H1 (cell line): Measurements from ENCODE around the gene SPEF2. TPM values are rescaled to one million over a fixed set of nuclear protein-coding genes. Genes with fewer than 3 reads are reported as not detected.

Experiments used
- ATF2 ChIP-seq: IDR thresholded peaks from 2 replicates; pipeline ENCODE4 v1.6.1; 2012; ENCODE audit warnings: low read length, inconsistent platforms
- RAD21 ChIP-seq, 2 experiments: IDR thresholded peaks in 1 of 2; conservative IDR thresholded peaks in 1 of 2; 2 replicates each; pipeline ENCODE4 v1.6.1; 2011; ENCODE audit warnings: low read depth in 2 of 2, low read length in 2 of 2, improper control_type of control experiment in 1 of 2, inconsistent platforms in 1 of 2, mild to moderate bottlenecking in 1 of 2, moderate library complexity in 1 of 2
- polyA plus RNA-seq, 7 experiments: library from polyadenylated mRNA; depleted of rRNA in 3 of 7; stranded (reverse) in 5 of 7; unstranded in 2 of 7; fragments of >200 nt in 5 of 7; fragments of 200-250 nt in 2 of 7; gene quantifications; 1 replicate in 5 of 7; 2 replicates in 1 of 7; 4 replicates in 1 of 7; pipeline versions ENCODE4 v1.2.1 to v1.2.3, GENCODE V29; 2011 to 2013; ENCODE audit warnings: missing spikeins in 2 of 7, mixed read lengths in 2 of 7
- total RNA-seq: library from RNA; stranded (reverse); fragmentation: NEBNext Ultra II Directional; extraction: Animal tissue kit (Norgen Biotek cat#: 25700); gene quantifications from 2 replicates; pipeline ENCODE4 v1.2.1, GENCODE V29; 2021

Gene SPEF2
- total and polyA plus RNA-seq, 2 of the 8 experiments (the other 6 are each of a cell fraction or from before 2014, with no cell fraction given): 0.14 to 0.73 TPM

- TF ChIP-seq RAD21 (IDR thresholded peaks at IDR 0.05 in 1 of 2, conservative IDR thresholded peaks at IDR 0.05 in 1 of 2; ENCODE audit: low read depth in 2 of 2, low read length in 2 of 2) (no peak), ATF2 (no peak)
- TF ChIP-seq, all 59 proteins: peak for 0
Measured at GRCh38 chr5:35677878-35678277, 60.2 kb downstream of the SPEF2 start (continued).
